8988T (cell line): ENCODE data around the gene KIRREL3.

Source experiments
- DNase-seq: peaks from one replicate; pipeline ENCODE4 v3.0.0; 2011

Gene KIRREL3

GRCh38 chr11:126732981-126733380, 267.6 kb downstream of the KIRREL3 start:
- DNase-seq: no peak

DNA sequence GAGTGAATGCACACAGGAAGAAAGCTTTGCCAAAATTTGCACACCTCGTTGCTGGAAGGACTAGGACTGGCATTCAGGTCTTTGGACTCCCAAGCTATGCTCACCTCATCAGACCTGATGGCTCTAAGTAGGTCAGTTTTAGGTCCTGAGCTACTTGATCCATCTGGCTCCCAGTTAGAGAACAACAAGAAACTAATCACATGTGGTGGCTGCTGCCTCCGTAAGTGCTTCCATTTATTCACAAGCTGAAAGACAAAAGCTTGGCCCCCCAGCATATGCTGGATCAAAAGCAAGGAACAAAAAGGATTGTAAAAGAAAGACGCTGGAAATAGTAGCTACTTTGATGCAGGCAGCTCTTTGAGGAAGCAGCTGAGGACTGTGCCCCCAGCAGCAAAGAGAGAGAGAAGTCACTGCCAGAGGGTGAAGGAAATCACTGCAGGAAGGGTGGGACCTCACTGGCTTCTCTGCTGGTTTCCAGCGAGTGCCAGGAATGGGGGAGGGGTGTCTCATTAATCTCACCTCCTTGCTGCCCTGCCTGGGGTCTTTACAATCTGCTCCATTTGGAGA, 268.9 kb downstream of the KIRREL3 start:
- DNase-seq: no peak

GRCh38 chr11:126727381-126727780, 273.2 kb downstream of the KIRREL3 start:
- DNase-seq: no peak

- DNase-seq: no peak
Measured at GRCh38 chr11:126725521-126725920, 275.0 kb downstream of the KIRREL3 start.

- DNase-seq: no peak
Measured at GRCh38 chr11:126725043-126725442, 275.5 kb downstream of the KIRREL3 start.

DNA sequence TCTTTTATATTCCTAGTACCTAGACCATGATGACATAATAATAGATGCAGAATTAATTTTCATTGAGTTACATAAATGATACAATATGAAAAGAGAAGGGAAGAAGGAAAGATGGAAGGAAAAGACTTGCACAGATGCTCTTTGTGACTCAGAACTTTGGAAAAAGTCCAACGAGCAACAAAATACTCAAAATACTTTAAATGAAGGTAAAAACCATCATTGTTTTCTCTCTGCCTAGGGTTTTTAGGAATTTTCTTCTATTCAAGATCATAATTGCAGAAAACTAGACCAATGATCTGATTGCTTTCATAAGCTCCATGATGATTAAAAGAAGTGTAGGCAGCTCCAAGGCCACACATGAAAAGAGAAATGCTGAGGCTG, 276.9 kb downstream of the KIRREL3 start:
- no peak for DNase-seq

GRCh38 chr11:126722956-126723664, 277.5 kb downstream of the KIRREL3 start:
- DNase-seq: no peak

- DNase-seq: no peak
Measured at GRCh38 chr11:126722006-126722736, 278.4 kb downstream of the KIRREL3 start.

- DNase-seq: no peak
Measured at GRCh38 chr11:126720539-126721235, 279.9 kb downstream of the KIRREL3 start.

GRCh38 chr11:126719740-126720139, 280.8 kb downstream of the KIRREL3 start:
- no peak for DNase-seq

GRCh38 chr11:126718276-126718675, 282.3 kb downstream of the KIRREL3 start:
- no peak for DNase-seq

- DNase-seq: no peak
Measured at GRCh38 chr11:126716456-126717083, 284.0 kb downstream of the KIRREL3 start.

DNA sequence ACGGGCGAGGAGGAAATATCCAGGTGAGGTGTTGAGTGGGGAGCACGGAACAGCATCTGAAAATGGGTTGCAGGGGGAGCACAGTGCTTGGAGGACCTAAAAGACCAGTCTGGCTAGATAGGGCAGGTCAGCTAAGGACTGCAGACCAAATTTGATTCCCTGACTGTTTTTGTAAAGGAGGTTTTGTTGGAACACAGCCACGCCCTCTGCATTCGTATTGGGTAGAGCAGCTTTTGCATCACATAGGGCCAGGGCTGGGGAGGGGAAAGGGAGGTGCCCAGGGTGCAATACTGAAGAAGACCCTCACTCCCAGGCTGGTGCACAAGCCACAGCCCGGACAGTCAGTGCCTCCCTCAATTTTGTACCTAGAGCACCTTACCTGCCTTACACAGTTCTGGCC, 286.8 kb downstream of the KIRREL3 start:
- no peak for DNase-seq

DNA sequence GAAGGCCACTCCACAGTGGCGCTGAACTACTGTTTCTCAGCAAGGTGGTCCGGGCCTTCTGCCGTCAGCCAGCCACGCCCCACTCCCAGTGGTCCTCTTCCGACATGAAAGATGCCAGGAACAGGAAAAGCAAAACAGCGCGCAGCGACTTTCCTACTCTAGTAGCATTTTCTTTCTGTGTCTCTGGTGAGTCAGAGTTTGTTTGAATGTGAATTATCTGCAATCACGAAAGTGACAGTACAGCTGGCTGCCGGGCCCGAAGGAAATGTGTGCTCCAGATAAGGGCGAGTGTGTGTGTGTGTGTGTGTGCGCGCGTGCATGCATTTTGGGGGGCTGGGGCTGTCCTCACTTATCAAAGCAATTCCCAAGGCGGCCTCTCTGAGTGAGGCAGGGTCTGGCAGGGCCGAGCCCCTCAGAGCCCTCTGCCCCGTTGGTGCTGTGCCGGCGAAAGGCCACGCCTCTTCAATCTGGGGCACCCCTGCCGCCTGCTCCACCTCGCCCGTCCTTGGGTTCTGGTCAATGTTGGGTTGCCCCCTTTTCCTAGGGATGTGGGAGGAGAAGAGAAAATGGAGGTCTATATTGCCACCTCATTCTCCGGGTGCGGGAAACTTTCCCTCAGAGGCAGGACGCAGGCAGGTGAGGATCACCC, 288.5 kb downstream of the KIRREL3 start:
- no peak for DNase-seq

DNA sequence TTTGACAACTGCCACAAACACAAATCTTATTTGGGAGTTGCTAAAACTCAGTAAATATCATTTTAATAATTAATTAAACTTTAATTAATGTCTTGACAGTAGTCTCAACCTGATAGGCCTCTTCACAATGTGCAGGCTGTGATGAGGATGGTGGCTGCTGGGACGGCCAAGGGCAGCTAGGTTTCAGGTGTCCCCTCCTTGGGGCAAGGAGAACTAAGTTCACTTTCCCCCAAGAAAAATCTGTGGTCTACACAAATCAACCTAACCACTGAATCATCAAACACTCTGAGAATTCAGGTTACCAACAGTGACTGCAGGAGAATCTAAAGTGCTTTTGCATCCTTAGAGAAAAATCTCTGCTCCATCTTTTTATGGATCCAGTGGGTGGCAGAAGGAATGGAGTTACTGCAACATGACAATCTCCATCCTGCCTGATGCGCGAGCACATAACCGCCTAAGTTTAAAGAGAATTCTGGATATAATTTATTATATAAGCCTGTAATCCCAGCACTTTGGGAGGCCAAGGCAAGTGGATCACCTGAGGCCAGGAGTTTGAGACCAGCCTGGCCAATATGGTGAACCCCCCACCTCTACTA, 289.7 kb downstream of the KIRREL3 start:
- DNase-seq: no peak

DNA sequence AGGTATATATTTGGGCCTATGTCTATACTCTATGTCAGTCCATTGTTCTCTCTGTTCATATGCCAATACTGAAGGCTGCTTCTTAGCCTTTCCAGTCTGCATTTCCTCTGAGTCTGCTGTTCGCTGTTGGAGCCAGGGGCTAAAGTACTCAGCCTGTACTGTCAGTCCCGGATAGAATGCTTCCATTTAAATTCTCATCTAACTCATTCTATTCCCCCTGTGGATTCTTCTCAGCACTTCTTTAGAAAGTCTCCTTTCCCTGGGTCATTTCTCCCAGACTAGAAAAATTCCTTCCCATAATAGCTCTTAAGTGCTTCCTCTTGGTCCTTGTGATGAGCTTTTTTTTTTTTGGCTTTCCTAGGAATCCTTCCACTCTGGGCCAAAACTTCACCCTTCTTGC, 293.1 kb downstream of the KIRREL3 start:
- DNase-seq: no peak

- DNase-seq: no peak
Measured at GRCh38 chr11:126704096-126704495, 296.5 kb downstream of the KIRREL3 start.

DNA sequence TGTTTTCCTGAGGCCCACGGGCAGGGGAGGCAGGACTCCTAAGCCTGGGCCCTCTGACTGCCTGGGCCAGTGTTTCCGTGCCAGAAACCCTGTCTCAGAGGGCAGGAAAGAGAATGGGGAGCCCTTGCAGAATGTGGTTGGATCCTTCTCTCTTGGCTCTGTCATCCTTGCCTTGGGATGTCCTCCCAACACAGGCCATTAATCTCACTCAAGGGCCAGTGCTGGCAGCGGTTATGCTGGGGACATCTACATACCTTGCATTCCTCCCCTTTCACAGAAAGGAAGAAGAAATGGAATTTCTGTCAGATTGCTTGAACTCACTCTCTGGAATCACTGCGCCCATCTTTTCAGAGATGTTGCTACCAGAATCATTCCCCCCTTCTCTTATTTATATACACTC, 296.9 kb downstream of the KIRREL3 start:
- no peak for DNase-seq

GRCh38 chr11:126702987-126703386, 297.6 kb downstream of the KIRREL3 start:
- DNase-seq: no peak

GRCh38 chr11:126702165-126702720, 298.3 kb downstream of the KIRREL3 start:
- DNase-seq: no peak

DNA sequence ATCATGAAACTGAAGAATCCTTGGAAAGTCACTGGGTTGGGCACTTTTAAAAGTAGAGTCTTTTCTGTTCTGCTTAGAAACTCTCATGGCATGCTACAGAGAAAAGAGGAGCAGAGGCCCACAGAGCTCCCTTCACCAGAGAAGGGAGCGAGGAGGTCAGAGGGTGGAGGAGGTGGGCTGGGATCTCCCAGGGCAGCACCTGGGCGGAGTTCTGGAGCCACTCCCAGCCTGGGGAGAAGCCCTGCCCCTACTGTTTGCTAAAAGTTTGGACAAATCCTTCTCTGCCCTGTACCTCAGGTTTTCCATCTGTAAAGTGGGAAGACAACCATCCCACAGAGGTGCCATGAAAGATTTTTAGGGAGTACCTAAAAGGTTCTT, 299.1 kb downstream of the KIRREL3 start:
- DNase-seq: no peak
